Occipital lobe (tissue), 3 donors: ENCODE data around the gene BCAP31. TPM values are rescaled to one million over a fixed set of nuclear protein-coding genes. Genes with fewer than 3 reads are reported as not detected.

Experiments
- DNase-seq: peaks from one replicate; lab custom pipeline; 2025; lab: John Stamatoyannopoulos, UW
- small RNA-seq: library from RNA; depleted of rRNA; stranded (forward); fragments of <200 nt; gene quantifications from one replicate; pipeline ENCODE3, GENCODE V24; 2014
- total RNA-seq: library from RNA; depleted of rRNA; stranded (reverse); fragments of >200 nt; gene quantifications from one replicate; pipeline ENCODE4 v1.2.3, GENCODE V29; 2014

BCAP31 gene
- total RNA-seq, 1 donor from 2014 or later, result 60.2 TPM

GRCh38 chrX:153653556-153653955 is 70.6 kb downstream of the BCAP31 start:
- no peak for DNase-seq

- DNase-seq, result no peak
Observed at GRCh38 chrX:153651540-153652079, 72.6 kb downstream of the BCAP31 start.

- DNase-seq, result no peak
Observed at GRCh38 chrX:153650959-153651358, 73.2 kb downstream of the BCAP31 start.

Small RNAs within 50 kb of the gene (small RNA-seq; reads per million reads assigned to genes)
- gene RN7SL687P, result not detected

Other genes starting within 250 kb of the BCAP31 start
- gene BGN, start 229.4 kb downstream of the BCAP31 start, total RNA-seq, result 1.9 TPM
- 7.2 TPM for gene ATP2B3, start 206.7 kb downstream of the BCAP31 start, total RNA-seq
- gene CCNQ, start 125.2 kb downstream of the BCAP31 start, total RNA-seq, result 17.3 TPM
- gene DUSP9, start 77.2 kb downstream of the BCAP31 start, total RNA-seq, result 1.7 TPM
- 27.5 TPM for gene PNCK, start 50.6 kb downstream of the BCAP31 start, total RNA-seq
- gene SLC6A8, start 36.5 kb downstream of the BCAP31 start, total RNA-seq, result 11.4 TPM
- gene ABCD1, start 469 bp upstream of the BCAP31 start, total RNA-seq, result 5.0 TPM
- gene PLXNB3, start 39.9 kb upstream of the BCAP31 start, total RNA-seq, result 0.47 TPM
- gene SRPK3, start 56.7 kb upstream of the BCAP31 start, total RNA-seq, result 0.16 TPM
- 29.0 TPM for gene IDH3G, start 70.0 kb upstream of the BCAP31 start, total RNA-seq
- 78.9 TPM for gene SSR4, start 70.3 kb upstream of the BCAP31 start, total RNA-seq
- 148 TPM for gene PDZD4, start 106.2 kb upstream of the BCAP31 start, total RNA-seq
- gene L1CAM, start 161.8 kb upstream of the BCAP31 start, total RNA-seq, result 98.1 TPM
- gene AVPR2, start 180.3 kb upstream of the BCAP31 start, total RNA-seq, result not detected
- gene ARHGAP4, start 201.9 kb upstream of the BCAP31 start, total RNA-seq, result 6.6 TPM
- 17.6 TPM for gene NAA10, start 210.7 kb upstream of the BCAP31 start, total RNA-seq
- 2.8 TPM for gene RENBP, start 220.3 kb upstream of the BCAP31 start, total RNA-seq
- 12.6 TPM for gene HCFC1, start 247.4 kb upstream of the BCAP31 start, total RNA-seq
- 2.7 TPM for gene TMEM187, start 248.4 kb upstream of the BCAP31 start, total RNA-seq